ENCODE results near the gene NKX2-8. TPM values are rescaled to one million over a fixed set of nuclear protein-coding genes. Genes with fewer than 3 reads are reported as not detected.
"Not testable (repeated sequence)": the region's sequence is repeated elsewhere in the genome, so short reads cannot be mapped to it uniquely, and the experiment has no call there.

NKX2-8 gene
- total RNA-seq, 1 donor from 2014 or later: not detected

DNA sequence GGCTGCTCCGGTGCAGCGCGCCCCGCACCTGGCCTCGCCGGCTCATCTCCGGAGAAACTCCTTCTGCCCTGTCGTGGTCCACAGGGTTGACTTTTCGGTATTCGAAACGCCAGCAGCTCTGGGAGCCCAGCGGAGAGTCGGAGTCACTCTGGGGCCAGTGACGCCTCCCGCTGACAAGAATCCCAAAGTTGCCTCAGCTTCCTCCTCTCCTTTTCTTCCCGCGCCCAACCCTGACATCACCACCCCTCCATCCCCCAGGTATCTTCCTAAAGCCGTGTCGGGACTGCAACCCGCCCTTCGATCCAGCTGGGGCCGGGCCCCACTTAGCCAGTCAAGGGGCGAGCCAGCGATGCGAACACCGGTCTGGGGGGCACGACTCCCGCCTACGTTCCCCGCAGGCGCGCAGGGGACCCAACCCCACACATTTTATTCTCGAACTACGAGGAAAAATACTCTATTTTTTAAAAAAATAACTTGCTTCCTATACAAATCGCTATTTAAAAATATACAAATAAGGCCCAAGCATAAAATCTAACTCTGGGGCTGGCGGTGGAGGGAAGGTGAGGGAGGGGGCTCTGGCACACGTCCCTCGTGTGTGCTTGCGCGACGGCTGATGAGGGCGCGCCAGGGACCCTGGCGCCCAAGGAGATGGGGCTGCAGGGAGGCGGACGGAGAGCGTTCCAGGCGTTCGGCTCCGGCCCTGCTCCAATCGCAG, 2.1 kb downstream of the NKX2-8 start:
- DNase-seq (ENCODE audit: low read depth in 2 of 2): no peak

DNA sequence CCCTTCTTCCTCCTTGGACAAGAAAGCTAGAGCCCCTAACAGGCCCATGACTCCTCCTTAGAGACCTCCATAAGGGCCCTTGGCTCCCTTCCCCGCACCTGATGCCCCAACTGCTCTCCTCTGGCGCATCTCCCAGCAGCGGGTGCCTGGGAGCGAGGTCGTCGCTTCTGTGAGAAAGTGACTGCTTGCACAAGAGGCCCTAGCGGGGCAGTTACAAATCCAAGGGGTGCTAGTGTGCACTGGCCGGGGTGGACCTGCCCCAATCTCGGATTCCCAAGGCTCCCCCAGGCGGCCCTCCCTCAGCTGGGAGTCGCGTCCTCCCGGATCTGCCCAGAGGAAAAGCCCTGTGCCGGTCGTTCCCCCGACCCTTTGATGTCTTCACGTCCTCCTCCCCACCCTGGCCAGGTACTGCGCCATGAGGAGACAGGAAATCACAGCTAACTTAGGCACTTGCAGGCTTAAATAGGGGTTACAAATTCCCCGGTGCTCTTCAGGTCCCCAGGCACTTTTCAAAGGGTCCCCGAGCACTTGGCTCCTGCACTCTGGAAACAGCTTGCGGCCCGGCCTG, 2.8 kb downstream of the NKX2-8 start:
- no peak for DNase-seq (ENCODE audit: low read depth in 2 of 2)

DNA sequence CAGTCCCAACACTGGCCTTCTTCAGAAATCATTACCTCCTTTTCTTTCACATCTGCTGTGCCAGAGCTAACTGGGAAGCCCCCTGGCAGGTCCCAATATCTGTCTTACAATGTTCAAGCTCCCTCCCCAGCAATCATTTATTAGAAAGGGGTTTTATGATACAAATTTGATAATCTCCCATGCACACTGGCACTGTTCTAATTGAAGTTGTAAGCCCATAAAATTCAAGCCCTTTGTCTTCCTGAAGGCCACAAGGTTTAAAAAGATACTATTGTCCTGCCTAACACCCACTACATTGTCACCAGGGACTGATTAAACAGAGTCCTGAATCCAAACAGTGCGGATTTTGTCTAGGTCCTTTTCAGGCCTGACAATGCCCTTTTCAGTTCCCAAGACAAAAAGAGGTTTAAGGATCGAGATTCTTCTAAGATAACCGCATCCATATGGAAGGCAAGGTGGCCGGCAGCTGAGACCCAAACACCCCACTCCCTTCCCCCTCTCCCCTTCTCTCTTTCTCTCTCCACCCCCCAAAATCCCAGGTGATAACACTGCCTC, 3.3 kb downstream of the NKX2-8 start:
- DNase-seq (ENCODE audit: low read depth in 2 of 2): no peak

DNA sequence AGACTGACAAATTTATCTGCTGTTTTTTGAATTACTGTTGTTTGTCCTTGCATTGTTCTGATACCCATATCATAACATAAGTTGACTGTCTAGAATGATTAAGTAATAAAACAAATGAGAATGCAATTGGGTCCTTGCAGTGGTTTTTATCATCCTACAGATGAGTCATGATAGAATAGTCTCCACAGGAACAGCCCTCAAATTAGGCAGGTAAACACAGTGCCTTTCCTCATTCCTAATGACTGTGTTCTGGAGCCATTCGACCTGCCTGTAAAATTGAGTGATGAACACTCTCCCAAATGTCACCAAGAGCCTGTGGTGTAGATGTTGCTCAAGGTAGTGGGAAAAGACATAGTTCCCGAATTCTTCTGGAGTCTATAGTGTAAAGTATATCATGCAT, 12.3 kb downstream of the NKX2-8 start:
- no peak for DNase-seq (ENCODE audit: low read depth in 2 of 2)

DNA sequence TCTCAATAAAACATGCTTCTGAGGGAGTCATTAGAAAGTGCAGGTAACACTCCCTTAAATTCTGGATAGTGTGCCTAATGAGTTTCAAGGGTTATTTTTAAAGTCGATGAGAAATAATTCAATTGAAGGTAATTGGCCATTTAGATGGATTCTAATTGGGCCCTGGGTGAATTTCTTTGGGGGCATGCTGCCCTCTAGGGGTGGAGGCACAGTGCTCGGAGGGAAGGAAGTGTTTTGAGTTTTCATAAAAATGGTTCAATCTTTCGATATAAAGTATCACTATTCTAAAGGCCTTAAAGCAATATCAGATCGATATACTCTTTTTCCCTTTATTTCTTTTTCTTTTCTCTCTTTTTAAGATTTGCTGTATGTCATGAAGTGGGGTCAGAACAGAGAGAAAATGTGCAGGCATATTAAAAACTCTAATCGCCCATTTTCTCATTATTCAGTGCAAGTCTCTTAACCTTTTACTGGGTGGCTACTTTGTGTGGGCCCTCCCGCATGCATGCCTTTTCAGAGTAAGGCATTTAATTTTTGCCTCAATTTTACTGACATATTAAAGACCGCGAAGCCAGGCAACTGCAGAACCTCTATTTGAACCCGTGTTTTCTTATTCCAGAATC, 25.5 kb downstream of the NKX2-8 start:
- DNase-seq (ENCODE audit: low read depth in 2 of 2): peak in 1 of 2 donors; percentile 17

DNA sequence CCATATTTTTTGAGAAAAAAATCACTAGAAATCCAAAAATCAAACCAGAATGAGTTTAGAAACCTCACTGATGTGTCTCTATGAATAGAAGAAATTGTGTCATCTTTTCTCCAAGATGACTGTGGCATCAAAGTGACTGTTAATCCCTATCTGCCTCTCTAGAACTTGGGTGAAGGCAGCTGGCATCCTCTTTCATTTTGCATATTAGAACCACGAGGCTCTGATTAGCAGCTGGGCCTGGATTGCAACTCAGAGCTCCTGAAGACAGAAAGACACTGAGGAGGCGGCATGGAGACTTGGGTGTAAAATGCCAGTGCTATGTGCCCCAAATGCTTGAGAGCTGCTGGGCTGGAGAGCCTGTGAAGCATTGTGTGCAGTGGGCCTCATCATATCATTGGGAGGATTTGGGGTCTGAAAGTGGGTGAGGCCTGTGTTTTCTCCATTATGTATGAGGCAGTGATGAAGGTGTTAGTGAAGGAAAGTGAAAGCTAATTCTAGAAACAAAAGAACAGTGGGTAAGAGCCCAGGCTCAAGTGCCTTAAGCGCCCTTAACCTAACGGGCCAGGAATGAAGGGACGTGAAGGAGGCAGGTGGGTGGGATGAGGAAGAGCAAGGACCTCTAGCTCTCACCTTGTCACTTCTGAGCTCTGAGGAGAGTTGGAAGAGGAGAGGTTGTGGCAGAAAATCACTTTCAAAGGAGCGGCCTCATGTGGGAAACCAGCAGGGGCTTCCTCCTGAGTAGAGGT, 26.2 kb downstream of the NKX2-8 start:
- DNase-seq (ENCODE audit: low read depth in 2 of 2): no peak

DNA sequence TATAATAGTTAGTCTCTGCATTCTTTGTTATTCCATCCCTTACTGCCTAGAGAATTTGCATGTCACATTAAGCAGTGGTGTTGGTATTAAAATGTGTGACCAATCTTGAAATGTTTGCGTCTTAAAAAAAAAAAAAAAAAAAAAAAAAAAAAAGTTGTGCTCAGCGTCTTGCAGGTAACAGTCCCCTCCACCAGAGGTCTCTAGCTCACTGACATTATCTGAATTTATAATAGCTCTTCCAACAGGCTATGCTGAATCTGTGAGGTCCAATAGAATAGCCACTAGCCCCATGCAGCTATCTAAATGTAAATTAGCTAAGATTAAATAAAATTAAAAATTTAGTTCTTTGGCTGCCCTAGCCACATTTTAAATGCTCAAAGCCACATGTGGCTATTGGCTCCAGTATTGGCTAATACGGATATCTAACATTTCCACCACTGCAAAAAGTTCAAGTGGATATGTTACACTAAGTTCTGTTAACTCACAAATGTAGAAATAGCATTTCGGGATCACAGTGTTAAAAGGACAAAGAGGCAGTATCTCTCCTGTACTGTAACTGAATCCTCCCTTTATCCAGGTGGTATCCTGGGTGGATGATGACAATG, 28.7 kb downstream of the NKX2-8 start:
- peak; percentile 34 to 50 for DNase-seq (ENCODE audit: low read depth in 2 of 2)

DNA sequence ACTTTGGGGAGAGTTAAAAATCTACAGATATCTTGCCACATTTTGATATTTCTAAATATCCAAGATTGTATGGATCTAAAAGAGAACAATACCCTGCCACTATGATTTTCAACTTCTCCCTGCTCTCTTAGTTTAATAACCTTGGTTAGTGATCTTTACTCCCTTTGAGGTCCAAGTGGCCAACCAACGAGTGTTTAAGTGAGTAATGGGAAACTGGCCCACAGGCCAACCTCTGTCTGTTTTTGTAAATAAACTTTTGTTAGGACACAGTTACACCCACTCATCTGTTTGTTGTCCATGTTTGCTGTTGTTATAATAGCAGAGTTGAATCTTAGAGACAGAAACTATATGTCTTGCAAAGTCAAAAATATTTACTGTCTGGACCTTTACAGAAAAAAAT, 31.5 kb downstream of the NKX2-8 start:
- DNase-seq (ENCODE audit: low read depth in 2 of 2): no peak

DNA sequence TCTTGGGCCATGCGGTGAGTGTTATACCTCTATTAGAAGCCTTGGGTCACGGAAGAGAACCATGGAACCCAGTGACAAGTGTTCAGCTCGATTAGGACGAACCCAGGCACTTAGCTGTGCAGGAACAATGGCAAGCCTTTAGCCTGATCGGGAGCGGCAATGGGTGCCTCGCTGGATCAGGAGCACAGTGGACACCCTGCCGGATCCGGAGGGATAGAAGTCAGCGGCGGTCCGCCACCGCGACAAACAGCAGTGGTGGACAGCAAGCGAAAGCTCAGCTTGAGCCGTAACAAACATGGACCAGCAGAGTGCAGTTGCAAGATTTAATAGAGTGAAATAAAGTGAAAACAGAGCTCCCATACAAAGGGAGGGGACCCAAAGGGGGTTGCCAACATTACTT, 38.1 kb downstream of the NKX2-8 start:
- DNase-seq (ENCODE audit: low read depth in 2 of 2): not testable (repeated sequence)

DNA sequence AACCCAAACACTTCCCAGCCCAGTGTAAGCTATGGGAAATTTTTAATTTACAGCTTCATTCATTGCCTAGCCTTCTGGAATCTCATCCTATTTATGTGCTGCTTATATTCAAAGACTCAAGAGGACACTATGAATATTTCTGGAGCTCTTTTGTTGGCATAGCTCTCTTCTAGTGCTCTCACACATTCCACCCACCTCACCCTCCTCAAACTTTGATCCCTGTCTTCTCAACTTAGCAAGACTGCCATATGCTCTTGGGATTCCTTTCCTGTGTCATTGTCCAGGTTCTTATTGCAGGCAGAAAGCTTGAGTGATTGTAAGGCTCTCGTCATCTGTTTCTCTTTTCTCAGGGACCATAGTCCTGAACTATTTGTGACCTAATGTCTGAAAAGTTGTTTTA, 44.4 kb downstream of the NKX2-8 start:
- DNase-seq (ENCODE audit: low read depth in 2 of 2): no peak

Other genes starting within 250 kb of the NKX2-8 start
- gene NKX2-1, start 62.4 kb downstream of the NKX2-8 start, total RNA-seq: not detected in 2 replicates
- not detected in 2 replicates for gene PAX9, start 79.2 kb upstream of the NKX2-8 start, total RNA-seq

Measured in dermis microvascular lymphatic vessel endothelial cell (primary cell).